AG10803 (cell line): ENCODE measurements around the gene NEGR1.

Experiments used
- DNase-seq: peaks from one replicate; pipeline ENCODE4 v3.0.0; 2010; ENCODE audit warnings: low read depth
- H3K4me3 ChIP-seq: 2 replicates; pipeline ENCODE4 v1.5.1; 2011; ENCODE audit warnings: mild to moderate bottlenecking, low read length, control low read depth
- CTCF ChIP-seq: conservative IDR thresholded peaks from 2 replicates; pipeline ENCODE4 v1.5.1; 2011; ENCODE audit warnings: mild to moderate bottlenecking, low read length, control low read depth, inconsistent platforms

NEGR1 gene

GRCh38 chr1:71357708-71358107 is 924.6 kb downstream of the NEGR1 start:
- DNase-seq, result no peak
- H3K4me3 ChIP-seq, result no peak overlapping the region
- TF ChIP-seq CTCF, result no peak

- peak; percentile 74 for DNase-seq
- no peak for TF ChIP-seq CTCF
- no peak overlapping the region for H3K4me3 ChIP-seq
Measured at GRCh38 chr1:71351438-71351837, 930.9 kb downstream of the NEGR1 start.

GRCh38 chr1:71350805-71351204 is 931.5 kb downstream of the NEGR1 start:
- H3K4me3 ChIP-seq, result no peak overlapping the region
- no peak for TF ChIP-seq CTCF
- DNase-seq, result no peak

- no peak for TF ChIP-seq CTCF
- no peak for DNase-seq
- no peak overlapping the region for H3K4me3 ChIP-seq
Measured at GRCh38 chr1:71350330-71350729, 932.0 kb downstream of the NEGR1 start.
